ELF-1 (cell line): ENCODE measurements around the gene TMEM184C.

ENCODE experiments used
- DNase-seq: peaks from one replicate; pipeline ENCODE4 v3.0.0-alpha.2; 2016; ENCODE audit warnings: low read depth, low spot score

TMEM184C gene

GRCh38 chr4:147617173-147617840, at the start of gene TMEM184C:
TMEM184C (plus strand) TSS chr4:147617397; CDS start chr4:147617957, 560 bp downstream.
- peak; percentile 99 for DNase-seq

- no peak for DNase-seq
These were observed 46.6 kb upstream of the TMEM184C start for GRCh38 chr4:147570616-147571015.

GRCh38 chr4:147571036-147571770, 46.0 kb upstream of the TMEM184C start:
- no peak for DNase-seq

GRCh38 chr4:147576084-147576483, 41.1 kb upstream of the TMEM184C start:
- DNase-seq, result no peak

GRCh38 chr4:147578051-147578476, 39.1 kb upstream of the TMEM184C start:
- DNase-seq, result no peak

DNA sequence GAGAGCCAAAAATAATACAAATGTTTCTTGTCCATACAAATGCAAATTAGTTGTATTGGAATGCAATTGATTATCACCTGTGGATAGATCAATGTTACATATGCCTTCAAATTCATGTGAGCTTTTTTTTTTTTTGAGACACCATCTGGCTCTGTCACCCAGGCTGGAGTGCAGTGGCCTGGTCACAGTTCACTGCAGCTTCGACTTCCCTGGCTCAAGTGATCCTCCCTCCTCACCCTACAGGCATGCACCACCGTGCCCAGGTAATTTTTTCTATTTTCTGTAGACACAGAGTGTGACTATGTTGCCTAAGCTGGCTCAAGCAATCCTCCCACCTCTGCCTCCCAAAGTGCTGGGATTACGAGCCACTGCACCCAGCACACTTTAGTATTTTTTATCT, 38.6 kb upstream of the TMEM184C start:
- DNase-seq, result no peak

DNA sequence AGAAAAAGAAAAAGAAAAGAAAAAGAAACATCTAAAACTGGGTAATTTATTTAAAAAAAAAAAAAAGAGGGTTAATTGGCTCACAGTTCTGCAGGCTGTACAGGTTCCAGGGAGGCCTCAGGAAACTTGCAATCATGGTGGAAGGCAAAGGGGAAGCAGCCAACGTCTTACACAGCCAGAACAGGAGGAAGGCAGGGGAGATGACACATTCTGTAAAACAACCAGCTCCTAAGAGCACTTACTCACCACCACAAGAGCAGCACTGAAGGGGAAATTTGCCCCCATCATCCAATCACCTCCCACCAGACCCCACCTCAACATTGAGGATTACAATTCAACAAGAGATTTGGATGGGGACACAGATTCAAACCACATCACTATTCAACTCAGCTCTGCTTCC, 36.8 kb upstream of the TMEM184C start:
- DNase-seq, result no peak

DNA sequence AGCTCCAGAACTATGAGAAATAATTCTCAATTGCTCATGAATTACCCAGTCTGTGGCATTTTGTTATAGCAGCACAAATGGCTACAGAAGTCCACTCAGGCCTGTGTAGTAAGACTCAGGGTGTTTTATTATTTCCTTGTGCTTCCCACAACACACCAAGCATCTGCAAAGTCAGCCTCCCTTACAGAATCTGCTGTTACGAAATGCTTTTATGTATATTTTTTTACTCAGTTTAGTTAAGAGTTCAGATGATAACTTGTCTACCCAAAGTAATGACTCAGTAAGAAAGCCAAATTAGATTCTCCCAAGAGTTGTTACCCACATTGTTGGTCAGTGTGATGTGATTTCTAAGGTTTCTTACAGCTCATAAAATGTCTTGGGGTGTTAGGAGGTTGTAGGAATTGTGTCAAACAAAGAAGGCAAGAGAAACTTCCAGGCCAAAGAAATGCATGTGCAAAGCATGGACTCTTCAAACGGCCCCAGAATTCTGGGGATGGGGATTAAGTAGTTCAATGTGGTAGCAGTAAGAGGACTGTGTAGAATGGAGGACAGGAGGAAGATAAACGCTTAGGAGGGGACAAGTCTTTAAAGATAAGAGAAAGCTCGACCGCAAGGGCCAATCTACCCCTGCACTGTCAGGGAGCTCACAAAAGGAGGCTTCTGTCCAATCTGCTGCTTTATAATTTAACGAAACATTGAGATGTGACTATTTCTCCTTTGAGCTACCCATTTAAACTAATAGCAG, 35.4 kb upstream of the TMEM184C start:
- DNase-seq, result no peak

GRCh38 chr4:147582386-147583060, 34.7 kb upstream of the TMEM184C start:
- no peak for DNase-seq

DNA sequence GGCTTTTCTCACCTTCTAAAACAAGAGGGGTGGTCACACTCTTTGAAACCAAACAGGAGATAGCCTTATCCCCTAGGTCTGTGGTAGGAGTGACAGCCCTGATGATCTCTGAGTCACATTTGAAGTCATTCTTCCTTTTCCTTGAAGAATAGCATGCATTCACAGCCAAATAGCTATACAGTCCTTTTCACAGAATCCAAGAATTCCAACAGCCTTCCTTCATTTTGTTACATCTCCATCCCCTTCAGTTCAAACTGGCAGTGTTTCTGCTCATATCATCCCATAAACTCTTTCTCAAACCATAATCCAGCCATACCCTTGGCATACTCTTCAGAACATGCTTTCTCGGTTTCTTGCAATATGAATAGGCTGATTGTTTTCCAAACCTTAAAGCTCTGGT, 33.3 kb upstream of the TMEM184C start:
- DNase-seq, result no peak

GRCh38 chr4:147586032-147586431, 31.2 kb upstream of the TMEM184C start:
- peak; percentile 32 for DNase-seq

DNA sequence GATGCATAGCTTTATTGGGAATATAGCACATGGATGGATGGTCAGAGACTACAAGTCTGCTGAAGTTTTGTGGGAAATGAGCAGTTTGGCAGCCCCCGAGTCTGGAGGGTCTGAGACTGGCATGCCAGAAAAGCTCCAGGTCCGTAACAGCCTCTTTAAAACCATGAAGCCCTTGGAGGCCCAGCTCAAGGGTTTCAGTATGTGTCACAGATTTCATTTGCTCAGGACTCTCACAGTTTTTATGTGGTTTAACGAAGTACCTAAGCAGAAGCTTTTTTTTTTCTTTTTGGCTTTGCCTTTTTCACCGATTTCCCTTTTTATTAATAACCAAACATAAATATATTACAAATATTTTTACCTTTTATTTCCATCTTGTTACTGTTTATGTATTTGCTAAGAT, 30.6 kb upstream of the TMEM184C start:
- DNase-seq, result peak; percentile 5

GRCh38 chr4:147587041-147587440, 30.2 kb upstream of the TMEM184C start:
- no peak for DNase-seq

GRCh38 chr4:147589586-147589985, 27.6 kb upstream of the TMEM184C start:
- peak; percentile 31 for DNase-seq

- peak; percentile 71 for DNase-seq
These were observed 26.8 kb upstream of the TMEM184C start for GRCh38 chr4:147590249-147590920.

- DNase-seq, result no peak
These were observed 26.1 kb upstream of the TMEM184C start for GRCh38 chr4:147591106-147591505.

- DNase-seq, result no peak
These were observed 23.1 kb upstream of the TMEM184C start for GRCh38 chr4:147594107-147594506.

GRCh38 chr4:147594578-147594977, 22.6 kb upstream of the TMEM184C start:
- DNase-seq, result no peak

DNA sequence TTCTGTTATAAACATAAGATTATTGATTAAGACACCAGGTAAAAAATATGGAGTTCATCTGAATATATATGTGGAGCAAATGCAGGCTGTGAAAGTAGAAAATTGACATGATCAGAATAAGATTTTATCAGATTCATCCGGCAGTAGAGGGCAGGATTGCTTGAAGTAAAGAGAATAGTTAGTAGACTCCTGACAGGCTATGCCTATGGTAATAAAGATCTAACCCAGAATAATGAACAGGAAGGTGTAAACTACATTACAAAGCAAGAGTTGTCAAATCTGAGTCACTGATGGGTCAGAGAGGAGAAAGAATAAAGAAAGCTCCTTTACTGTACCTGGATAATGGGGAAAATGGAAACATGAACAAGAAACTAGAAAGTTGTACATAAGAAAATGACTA, 20.8 kb upstream of the TMEM184C start:
- no peak for DNase-seq

- DNase-seq, result no peak
These were observed 20.2 kb upstream of the TMEM184C start for GRCh38 chr4:147596981-147597380.

GRCh38 chr4:147597561-147597960, 19.6 kb upstream of the TMEM184C start:
- DNase-seq, result no peak
